GM12878 (cell line): Measurements from ENCODE around the gene TOM1L2. TPM values are rescaled to one million over a fixed set of nuclear protein-coding genes. Genes with fewer than 3 reads are reported as not detected.

ENCODE experiments used
- BHLHE40 ChIP-seq, 2 experiments: fragments of 450-650 bp in 1 of 2; IDR thresholded peaks; 2 replicates each; pipeline ENCODE4 v1.6.1; 2011 to 2017; ENCODE audit warnings: low read depth in 2 of 2, borderline replicate concordance in 1 of 2, improper control_type of control experiment in 1 of 2, low read length in 1 of 2, mild to moderate bottlenecking in 1 of 2
- CBX3 ChIP-seq: fragments of 200-600 bp; sonication (generic); IDR thresholded peaks from 2 replicates; pipeline ENCODE4 v1.6.1; 2016; ENCODE audit warnings: low read depth, borderline replicate concordance
- CBX5 ChIP-seq: sonication (generic); IDR thresholded peaks from 2 replicates; pipeline ENCODE4 v1.6.1; 2016; ENCODE audit warnings: low read depth, moderate library complexity, mild to moderate bottlenecking, inconsistent platforms
- EP300 ChIP-seq, 2 experiments: fragments of 150-350 bp in 1 of 2; IDR thresholded peaks; 2 replicates each; pipeline ENCODE4 v1.6.1; 2011 to 2012; ENCODE audit warnings: low read depth in 2 of 2, low read length in 2 of 2, borderline replicate concordance in 1 of 2, improper control_type of control experiment in 1 of 2, inconsistent platforms in 1 of 2; ENCODE audit not compliant: control insufficient read depth in 1 of 2
- ESRRA ChIP-seq: IDR thresholded peaks from 2 replicates; pipeline ENCODE4 v1.6.1; 2012; ENCODE audit warnings: mild to moderate bottlenecking, low read length, improper control_type of control experiment
- FOS ChIP-seq: IDR thresholded peaks from 3 replicates; pipeline ENCODE4 v1.6.1; 2011; ENCODE audit warnings: borderline replicate concordance; ENCODE audit not compliant: insufficient read length; ENCODE audit errors: extremely low read depth
- HCFC1 ChIP-seq: fragments of 150-350 bp; IDR thresholded peaks from 2 replicates; pipeline ENCODE4 v1.6.1; 2014; ENCODE audit warnings: low read length
- HDGF ChIP-seq: fragments of 450-650 bp; IDR thresholded peaks from 2 replicates; pipeline ENCODE4 v1.6.1; 2016; ENCODE audit warnings: antibody characterized with exemption
- IKZF1 ChIP-seq: fragments of 450-650 bp; conservative IDR thresholded peaks from 2 replicates; pipeline ENCODE4 v1.6.1; 2017; ENCODE audit warnings: antibody characterized with exemption, mild to moderate bottlenecking
- IRF4 ChIP-seq: IDR thresholded peaks from 2 replicates; pipeline ENCODE4 v1.6.1; 2011; ENCODE audit warnings: low read depth, low read length
- IRF5 ChIP-seq: fragments of 450-650 bp; IDR thresholded peaks from 2 replicates; pipeline ENCODE4 v1.6.1; 2017; ENCODE audit warnings: borderline replicate concordance
- MYB ChIP-seq: fragments of 150-350 bp; IDR thresholded peaks from 2 replicates; pipeline ENCODE4 v1.6.1; 2014; ENCODE audit warnings: mild to moderate bottlenecking, low read depth, low read length, borderline replicate concordance
- PKNOX1 ChIP-seq: fragments of 450-650 bp; IDR thresholded peaks from 2 replicates; pipeline ENCODE4 v1.6.1; 2016; ENCODE audit warnings: mild to moderate bottlenecking
- POLR2AphosphoS2 ChIP-seq: IDR thresholded peaks from 2 replicates; pipeline ENCODE4 v1.6.1; 2011; ENCODE audit warnings: low read depth, mild to moderate bottlenecking, low read length, improper control_type of control experiment, moderate library complexity
- SMAD5 ChIP-seq: IDR thresholded peaks from 2 replicates; pipeline ENCODE4 v1.6.1; 2016; ENCODE audit warnings: antibody characterized with exemption, low read depth
- SREBF1 ChIP-seq: IDR thresholded peaks from 2 replicates; pipeline ENCODE4 v1.6.1; 2012; ENCODE audit warnings: mild to moderate bottlenecking, low read length
- SUPT20H ChIP-seq: IDR thresholded peaks from 2 replicates; pipeline ENCODE4 v1.6.1; 2011; ENCODE audit warnings: low read depth, mild to moderate bottlenecking, low read length, moderate library complexity, borderline replicate concordance; ENCODE audit not compliant: control insufficient read depth
- WRNIP1 ChIP-seq: IDR thresholded peaks from 2 replicates; pipeline ENCODE4 v1.6.1; 2011; ENCODE audit warnings: low read depth, low read length, improper control_type of control experiment, borderline replicate concordance
- ZNF217 ChIP-seq: fragments of 450-650 bp; IDR thresholded peaks from 2 replicates; pipeline ENCODE4 v1.6.1; 2017; ENCODE audit warnings: antibody characterized with exemption, mild to moderate bottlenecking
- ZNF24 ChIP-seq: fragments of 450-650 bp; IDR thresholded peaks from 2 replicates; pipeline ENCODE4 v1.6.1; 2017; ENCODE audit warnings: antibody characterized with exemption, mild to moderate bottlenecking
- ZNF384 ChIP-seq: IDR thresholded peaks from 2 replicates; pipeline ENCODE4 v1.6.1; 2012; ENCODE audit warnings: low read depth, mild to moderate bottlenecking, low read length, improper control_type of control experiment, borderline replicate concordance
- ZNF687 ChIP-seq: fragments of 450-650 bp; IDR thresholded peaks from 2 replicates; pipeline ENCODE4 v1.6.1; 2017; ENCODE audit warnings: mild to moderate bottlenecking, moderate library complexity
- polyA plus RNA-seq, 11 experiments: library from polyadenylated mRNA; depleted of rRNA in 4 of 11; unstranded in 6 of 11; stranded (reverse) in 5 of 11; fragments of >200 nt; fragmentation: Nextera tagmentation in 4 of 11; fragmentation: Illumina TruSeq in 1 of 11; extraction: Ambion mirVana in 4 of 11; extraction: Trizol in 1 of 11; gene quantifications; 1 replicate in 1 of 11; 2 replicates in 10 of 11; pipeline versions ENCODE4 v1.2.1 to v1.2.3, GENCODE V29; 2011 to 2016; ENCODE audit warnings: inconsistent platforms in 2 of 11, missing spikeins in 2 of 11, low read depth in 1 of 11
- total RNA-seq, 4 experiments: library from RNA; depleted of rRNA in 3 of 4; stranded (reverse); fragments of >200 nt in 3 of 4; fragmentation: Illumina TruSeq in 1 of 4; extraction: Trizol in 1 of 4; gene quantifications; 2 replicates each; pipeline versions ENCODE4 v1.2.1 to v1.2.3, GENCODE V29; 2013 to 2021
- TF ChIP-seq, protein P1 (sequence below): IDR thresholded peaks from 2 replicates; pipeline ENCODE4 v1.6.1; 2012; ENCODE audit warnings: low read depth, low read length, improper control_type of control experiment

Gene TOM1L2
- total and polyA plus RNA-seq, 10 of the 15 experiments (the other 5 are each of a cell fraction or from before 2014, with no cell fraction given): 0.19 to 19.2 (median 8.1) TPM

GRCh38 chr17:17839791-17840707, 132.2 kb downstream of the TOM1L2 start (continued):
- TF ChIP-seq BHLHE40 (IDR thresholded peaks at IDR 0.05; ENCODE audit: borderline replicate concordance in 1 of 2, low read depth in 2 of 2, low read length in 1 of 2) (peak; percentile 81 to 95), ZNF384 (no peak), SUPT20H (no peak), ZNF217 (peak; percentile 96), CBX5 (no peak), CBX3 (no peak), IRF4 (no peak), FOS (no peak), ZNF687 (peak; percentile 92), IKZF1 (peak; percentile 95), PKNOX1 (no peak), ZNF24 (0 out of 2 replicates have a peak, but pooled peaks have one; percentile 42), SREBF1 (peak; percentile 91), EP300 (IDR thresholded peaks at IDR 0.05; ENCODE audit: borderline replicate concordance in 1 of 2, control insufficient read depth in 1 of 2, low read depth in 2 of 2, low read length in 2 of 2) (no peak), HDGF (no peak), ESRRA (no peak), POLR2AphosphoS2 (no peak), HCFC1 (no peak), WRNIP1 (0 out of 2 replicates have a peak, but pooled peaks have one; percentile 30), SMAD5 (no peak), MYB (no peak), IRF5 (no peak)
- TF ChIP-seq, protein P1, sequence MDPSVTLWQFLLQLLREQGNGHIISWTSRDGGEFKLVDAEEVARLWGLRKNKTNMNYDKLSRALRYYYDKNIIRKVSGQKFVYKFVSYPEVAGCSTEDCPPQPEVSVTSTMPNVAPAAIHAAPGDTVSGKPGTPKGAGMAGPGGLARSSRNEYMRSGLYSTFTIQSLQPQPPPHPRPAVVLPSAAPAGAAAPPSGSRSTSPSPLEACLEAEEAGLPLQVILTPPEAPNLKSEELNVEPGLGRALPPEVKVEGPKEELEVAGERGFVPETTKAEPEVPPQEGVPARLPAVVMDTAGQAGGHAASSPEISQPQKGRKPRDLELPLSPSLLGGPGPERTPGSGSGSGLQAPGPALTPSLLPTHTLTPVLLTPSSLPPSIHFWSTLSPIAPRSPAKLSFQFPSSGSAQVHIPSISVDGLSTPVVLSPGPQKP: no peak
